ENCODE data around the gene TMEM167B.

The TMEM167B gene

GRCh38 chr1:109112652-109113285 lies 22.2 kb downstream of the TMEM167B start:
- peak; percentile 97 for TF ChIP-seq CTCF (IDR thresholded peaks at IDR 0.05; ENCODE audit: low read depth, low read length, missing control alignments)
- H3K4me3 ChIP-seq (ENCODE audit: low read depth, low read length): no peak overlapping the region; the same call in 1 of the 2 replicates

GRCh38 chr1:109113590-109114341 lies 23.2 kb downstream of the TMEM167B start, which contains the start of gene ELAPOR1:
Gene ELAPOR1, plus strand, starts transcription at chr1:109114115. Its CDS starts 69 bp downstream, at chr1:109114184.
- peak within 1 kb of the TSS; percentile 8 for H3K4me3 ChIP-seq (ENCODE audit: low read depth, low read length)
- no peak for TF ChIP-seq CTCF (IDR thresholded peaks at IDR 0.05; ENCODE audit: low read depth, low read length, missing control alignments)
- no peak for DNase-seq (ENCODE audit: low read depth)

More at GRCh38 chr1:109112652-109113285, 22.2 kb downstream of the TMEM167B start:
- DNase-seq (ENCODE audit: low read depth): no peak

- no peak for DNase-seq (ENCODE audit: low read depth)
- no peak overlapping the region for H3K4me3 ChIP-seq (ENCODE audit: low read depth, low read length)
- no peak for TF ChIP-seq CTCF (IDR thresholded peaks at IDR 0.05; ENCODE audit: low read depth, low read length, missing control alignments)
Observed at GRCh38 chr1:109114342-109114674, 23.7 kb downstream of the TMEM167B start.

GRCh38 chr1:109115685-109116084 lies 25.1 kb downstream of the TMEM167B start:
- no peak for TF ChIP-seq CTCF (IDR thresholded peaks at IDR 0.05; ENCODE audit: low read depth, low read length, missing control alignments)
- DNase-seq (ENCODE audit: low read depth): no peak
- H3K4me3 ChIP-seq (ENCODE audit: low read depth, low read length): no peak overlapping the region

- H3K4me3 ChIP-seq (ENCODE audit: low read depth, low read length): no peak overlapping the region
- DNase-seq (ENCODE audit: low read depth): no peak
- TF ChIP-seq CTCF (IDR thresholded peaks at IDR 0.05; ENCODE audit: low read depth, low read length, missing control alignments): no peak
Observed at GRCh38 chr1:109116286-109116685, 25.7 kb downstream of the TMEM167B start.

- H3K4me3 ChIP-seq (ENCODE audit: low read depth, low read length): no peak overlapping the region
- TF ChIP-seq CTCF (IDR thresholded peaks at IDR 0.05; ENCODE audit: low read depth, low read length, missing control alignments): no peak
- DNase-seq (ENCODE audit: low read depth): no peak
Observed at GRCh38 chr1:109118089-109118488, 27.5 kb downstream of the TMEM167B start.

Data from GM12864 (cell line).